GM23338 (cell line): ENCODE measurements around the gene CBX8. TPM values are rescaled to one million over a fixed set of nuclear protein-coding genes. Genes with fewer than 3 reads are reported as not detected.
A peak's percentile ranks its signal among the peaks of the same experiment; 100 is the strongest.

Experiments used
- ATAC-seq: fragments of 200-7000 bp; cut with Tn5 transposase; 3 replicates; pipeline ENCODE4 v1.9.1; 2020
- DNase-seq: peaks from one replicate; pipeline ENCODE4 v3.0.0-alpha.2; 2015; ENCODE audit warnings: low spot score
- H2AFZ ChIP-seq: fragments of 200-600 bp; sonication (generic); 2 replicates; pipeline ENCODE4 v1.8.0; 2016; ENCODE audit warnings: antibody characterized with exemption, mild to moderate bottlenecking, moderate library complexity
- H3F3A ChIP-seq: fragments of 200-600 bp; sonication (generic); replicated peaks from 2 replicates; pipeline ENCODE4 v1.8.0; 2017; ENCODE audit warnings: antibody characterized with exemption, mixed run types, low read depth
- H3K27ac ChIP-seq: fragments of 200-600 bp; sonication (generic); 2 replicates; pipeline ENCODE4 v1.6.1; 2016; ENCODE audit warnings: low read depth
- H3K27me3 ChIP-seq: fragments of 200-600 bp; sonication (generic); 2 replicates; pipeline ENCODE4 v1.8.0; 2016; ENCODE audit warnings: mild to moderate bottlenecking, mixed run types, moderate library complexity; ENCODE audit not compliant: insufficient read depth
- H3K36me3 ChIP-seq: fragments of 200-600 bp; sonication (generic); 2 replicates; pipeline ENCODE4 v1.8.0; 2016; ENCODE audit warnings: mild to moderate bottlenecking; ENCODE audit not compliant: insufficient read depth
- H3K4me1 ChIP-seq: fragments of 200-600 bp; sonication (generic); 2 replicates; pipeline ENCODE4 v1.8.0; 2016; ENCODE audit warnings: mild to moderate bottlenecking, moderate library complexity; ENCODE audit not compliant: insufficient read depth
- H3K4me2 ChIP-seq: fragments of 200-600 bp; sonication (generic); 2 replicates; pipeline ENCODE4 v1.7.1; 2017; ENCODE audit warnings: mixed run types
- H3K4me3 ChIP-seq: fragments of 200-600 bp; sonication (generic); 2 replicates; pipeline ENCODE4 v1.6.1; 2016; ENCODE audit warnings: mixed run types
- H3K79me2 ChIP-seq: fragments of 200-600 bp; sonication (generic); replicated peaks from 2 replicates; pipeline ENCODE4 v1.8.0; 2017; ENCODE audit warnings: mild to moderate bottlenecking; ENCODE audit not compliant: insufficient read depth
- H3K9me2 ChIP-seq: fragments of 200-600 bp; sonication (generic); 2 replicates; pipeline ENCODE4 v1.8.0; 2017; ENCODE audit not compliant: insufficient read depth
- H4K20me1 ChIP-seq: fragments of 200-600 bp; sonication (generic); replicated peaks from 2 replicates; pipeline ENCODE4 v1.8.0; 2017; ENCODE audit warnings: mild to moderate bottlenecking; ENCODE audit not compliant: insufficient read depth
- H3K27ac Mint-ChIP-seq: 2 replicates; pipeline ENCODE4 v1.8.0; 2020; ENCODE audit warnings: inconsistent platforms, mild to moderate bottlenecking, moderate library complexity, mixed read lengths
- H3K27me3 Mint-ChIP-seq: 3 replicates; pipeline ENCODE4 v1.8.0; 2022; ENCODE audit warnings: low read depth, mild to moderate bottlenecking, moderate library complexity, mixed read lengths, inconsistent platforms; ENCODE audit not compliant: insufficient read depth, poor library complexity
- H3K36me3 Mint-ChIP-seq: 3 replicates; pipeline ENCODE4 v1.8.0; 2021; ENCODE audit warnings: low read depth, mild to moderate bottlenecking, inconsistent platforms, moderate library complexity, mixed read lengths
- H3K4me1 Mint-ChIP-seq: 3 replicates; pipeline ENCODE4 v1.8.0; 2020; ENCODE audit warnings: mild to moderate bottlenecking, inconsistent platforms, mixed read lengths
- H3K4me3 Mint-ChIP-seq: 3 replicates; pipeline ENCODE4 v1.8.0; 2021; ENCODE audit warnings: moderate library complexity, mild to moderate bottlenecking, inconsistent platforms, mixed read lengths
- H3K9me3 Mint-ChIP-seq: 3 replicates; pipeline ENCODE4 v1.8.0; 2020; ENCODE audit warnings: moderate library complexity, mild to moderate bottlenecking, inconsistent platforms, mixed read lengths
- CTCF ChIP-seq, 2 experiments: fragments of 200-600 bp in 1 of 2; sonication (generic) in 1 of 2; conservative IDR thresholded peaks; 2 replicates each; pipeline versions ENCODE4 v1.5.1 to v1.6.1; 2016 to 2017; ENCODE audit warnings: antibody characterized with exemption in 2 of 2, low read depth in 2 of 2, mild to moderate bottlenecking in 2 of 2, moderate library complexity in 1 of 2
- ETS1 ChIP-seq: IDR thresholded peaks from 2 replicates; pipeline ENCODE4 v1.6.1; 2016; ENCODE audit warnings: antibody characterized with exemption
- EZH2 ChIP-seq: fragments of 200-600 bp; sonication (generic); IDR thresholded peaks from one replicate; pipeline ENCODE4 v1.8.0; 2017; ENCODE audit warnings: antibody characterized with exemption, mild to moderate bottlenecking, low read depth; ENCODE audit not compliant: unreplicated experiment
- EZH2phosphoT487 ChIP-seq: fragments of 200-600 bp; sonication (generic); IDR thresholded peaks from one replicate; pipeline ENCODE4 v1.8.1; 2018; ENCODE audit warnings: antibody characterized with exemption; ENCODE audit not compliant: unreplicated experiment
- NANOG ChIP-seq: IDR thresholded peaks from 2 replicates; pipeline ENCODE4 v1.6.1; 2016; ENCODE audit warnings: antibody characterized with exemption, borderline replicate concordance
- POLR2AphosphoS5 ChIP-seq: IDR thresholded peaks from 2 replicates; pipeline ENCODE4 v1.6.1; 2016; ENCODE audit warnings: antibody characterized with exemption, low read depth
- REST ChIP-seq: IDR thresholded peaks from one replicate; pipeline ENCODE4 v1.6.1; 2018; ENCODE audit warnings: antibody characterized with exemption; ENCODE audit not compliant: unreplicated experiment
- STAT1 ChIP-seq: IDR thresholded peaks from one replicate; pipeline ENCODE4 v1.6.1; 2016; ENCODE audit warnings: antibody characterized with exemption; ENCODE audit not compliant: unreplicated experiment
- ZNF114 ChIP-seq: fragments of 250-450 bp; sonication (Bioruptor Pico); IDR thresholded peaks from 2 replicates; pipeline ENCODE4 v1.5.0; 2020; ENCODE audit warnings: mild to moderate bottlenecking, moderate library complexity
- ZNF462 ChIP-seq: fragments of 250-450 bp; sonication (Bioruptor Pico); IDR thresholded peaks from 2 replicates; pipeline ENCODE4 v1.5.0; 2020; ENCODE audit warnings: mild to moderate bottlenecking, moderate library complexity
- polyA plus RNA-seq: library from polyadenylated mRNA; unstranded; fragments of >200 nt; fragmentation: Nextera tagmentation; extraction: Ambion mirVana; gene quantifications from 2 replicates; pipeline ENCODE4 v1.2.1, GENCODE V29; 2016
- total RNA-seq: library from RNA; depleted of rRNA; stranded (reverse); fragments of >200 nt; shearing (Covaris generic); gene quantifications from 2 replicates; pipeline ENCODE4 v1.2.3, GENCODE V29; 2014

CBX8 gene
- total and polyA plus RNA-seq, 2 experiments from 2014 or later: 1.0 to 1.3 TPM

GRCh38 chr17:79831265-79832217 lies 34.7 kb upstream of the CBX8 start (continued):
- TF ChIP-seq CTCF (conservative IDR thresholded peaks at IDR 0.05; ENCODE audit: low read depth in 2 of 2) (no peak), REST (no peak), ETS1 (no peak), ZNF114 (CRISPR knock-in tag) (no peak), EZH2 (no peak), STAT1 (no peak), POLR2AphosphoS5 (no peak), EZH2phosphoT487 (no peak), NANOG (no peak)

- H3K27ac ChIP-seq: no peak overlapping the region
- no peak overlapping the region for H2AFZ ChIP-seq
- H3K27me3 Mint-ChIP-seq: peaks cover 96% of the 10 kb centered on the region
- peaks cover 41% of the 10 kb centered on the region for H3K4me1 Mint-ChIP-seq
- peaks cover 35% of the 10 kb centered on the region for H3K4me1 ChIP-seq
- peaks cover 98% of the 10 kb centered on the region for H3K27me3 ChIP-seq
- DNase-seq (no peak), ATAC-seq (no peak)
- H4K20me1 ChIP-seq: no peaks in the 10 kb centered on the region; the same call in 1 of the 2 replicates
- peak overlapping the region; percentile 55; the same call in 1 of the 2 replicates for H3K4me2 ChIP-seq
- no peaks in the 10 kb centered on the region for H3K36me3 ChIP-seq
- no peak overlapping the region for H3K27ac Mint-ChIP-seq
- no peaks in the 10 kb centered on the region for H3K79me2 ChIP-seq
- H3K9me2 ChIP-seq: no peaks in the 10 kb centered on the region
- H3K4me3 ChIP-seq: no peak overlapping the region
- H3F3A ChIP-seq: peaks cover 24% of the 10 kb centered on the region; the same call in 1 of the 2 replicates
- H3K36me3 Mint-ChIP-seq: peaks cover 4% of the 10 kb centered on the region; the same call in 2 of the 3 replicates
- H3K4me3 Mint-ChIP-seq: no peak overlapping the region
- no peaks in the 10 kb centered on the region for H3K9me3 Mint-ChIP-seq
- TF ChIP-seq NANOG (no peak), ZNF462 (CRISPR knock-in tag) (no peak), STAT1 (no peak), ZNF114 (CRISPR knock-in tag) (no peak)
Measured at GRCh38 chr17:79830763-79831264, 33.9 kb upstream of the CBX8 start.
